Colon (tissue), 2 donors: Measurements from ENCODE around the gene ERC1.

Experiments used
- FAIRE-seq: peaks from 2 replicates; lab custom pipeline; 2012; peaks lifted over from hg19 to GRCh38; lab: Jason Lieb, UNC
- donor health status: control.
- donor health status: control.

Gene ERC1

GRCh38 chr12:1540690-1541089, 549.7 kb downstream of the ERC1 start:
- FAIRE-seq, result no peak

GRCh38 chr12:1542599-1542998, 551.6 kb downstream of the ERC1 start:
- FAIRE-seq, result no peak

- FAIRE-seq, result no peak
Observed at GRCh38 chr12:1544996-1545700, 554.1 kb downstream of the ERC1 start.
